ENCODE data around the gene SLC8A1. TPM values are rescaled to one million over a fixed set of nuclear protein-coding genes. Genes with fewer than 3 reads are reported as not detected.

Gene SLC8A1
- total RNA-seq, 1 experiment from 2014 or later, result not detected

DNA sequence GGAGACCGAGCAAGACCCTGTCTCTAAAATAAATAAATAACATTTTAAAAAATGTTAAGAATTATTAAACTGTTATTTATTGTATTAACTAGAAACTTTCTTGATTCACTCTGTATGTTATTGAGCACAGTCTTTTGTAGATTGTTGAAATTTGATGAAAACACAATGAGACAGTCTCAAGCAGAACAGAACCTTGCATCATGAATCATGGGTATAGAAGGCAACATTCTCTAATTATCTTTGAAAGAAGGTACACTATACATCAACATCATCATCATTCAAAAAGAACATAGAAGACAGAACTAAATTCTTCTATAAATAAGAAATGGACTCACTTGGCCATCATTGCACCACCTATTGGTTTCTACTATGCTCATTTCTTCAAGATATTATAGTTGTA is 67.7 kb downstream of the SLC8A1 start:
- Histone ChIP-seq H3K9ac (ENCODE audit: low read length) (no peak overlapping the region), H3K4me2 (ENCODE audit: low read depth, low read length, poor library complexity, severe bottlenecking) (no peak overlapping the region), H3K9me3 (ENCODE audit: low read length) (0 out of 2 replicates have a peak, but pooled peaks cover 3% of the 10 kb centered on the region), H3K27ac (ENCODE audit: low read length) (no peak overlapping the region), H4K20me1 (ENCODE audit: insufficient read depth, low read depth, low read length) (no peaks in the 10 kb centered on the region), H3K4me1 (ENCODE audit: low read length) (no peaks in the 10 kb centered on the region), H3K79me2 (ENCODE audit: low read length) (no peaks in the 10 kb centered on the region), H3K9me2 (replicated peaks; ENCODE audit: insufficient read depth, low read length) (no peaks in the 10 kb centered on the region), H3K36me3 (ENCODE audit: insufficient read depth, low read length) (no peaks in the 10 kb centered on the region), H3K4me3 (ENCODE audit: low read length) (no peak overlapping the region), H3K27me3 (ENCODE audit: low read length) (no peaks in the 10 kb centered on the region), H2AFZ (ENCODE audit: low read length) (no peak overlapping the region)
- no peak for DNase-seq

DNA sequence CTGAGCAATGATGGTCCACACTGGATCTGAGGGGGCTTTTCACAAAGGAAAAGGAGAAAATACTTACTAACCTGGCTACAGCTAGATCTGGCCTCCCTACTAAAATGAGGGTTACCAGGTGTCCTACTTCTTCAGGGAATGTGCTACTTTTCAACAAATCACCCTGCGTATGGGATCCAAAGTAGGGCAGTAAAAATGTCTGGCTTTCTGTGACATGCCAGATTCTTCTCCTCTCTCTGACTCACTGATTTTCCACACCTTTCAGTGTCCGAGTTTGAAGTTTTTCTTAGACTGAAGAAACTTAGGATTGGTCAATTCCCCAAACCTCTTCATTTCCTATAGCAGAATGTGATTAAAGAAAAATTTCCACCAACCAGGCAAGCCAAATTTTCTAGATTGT is 71.2 kb downstream of the SLC8A1 start:
- H3K4me3 ChIP-seq (ENCODE audit: low read length), result no peak overlapping the region
- H3K27me3 ChIP-seq (ENCODE audit: low read length), result no peaks in the 10 kb centered on the region
- no peaks in the 10 kb centered on the region for H3K4me1 ChIP-seq (ENCODE audit: low read length)
- DNase-seq, result no peak
- H2AFZ ChIP-seq (ENCODE audit: low read length), result no peak overlapping the region
- H3K4me2 ChIP-seq (ENCODE audit: low read depth, low read length, poor library complexity, severe bottlenecking), result no peak overlapping the region
- no peaks in the 10 kb centered on the region for H3K36me3 ChIP-seq (ENCODE audit: insufficient read depth, low read length)
- H3K9ac ChIP-seq (ENCODE audit: low read length), result no peak overlapping the region
- no peak overlapping the region for H3K27ac ChIP-seq (ENCODE audit: low read length)
- H3K9me2 ChIP-seq (replicated peaks; ENCODE audit: insufficient read depth, low read length), result no peaks in the 10 kb centered on the region
- H3K9me3 ChIP-seq (ENCODE audit: low read length), result 0 out of 2 replicates have a peak, but pooled peaks cover 3% of the 10 kb centered on the region
- H3K79me2 ChIP-seq (ENCODE audit: low read length), result no peaks in the 10 kb centered on the region
- no peaks in the 10 kb centered on the region for H4K20me1 ChIP-seq (ENCODE audit: insufficient read depth, low read depth, low read length)

GRCh38 chr2:40380041-40380440 is 71.8 kb downstream of the SLC8A1 start:
- no peak overlapping the region for H3K4me2 ChIP-seq (ENCODE audit: low read depth, low read length, poor library complexity, severe bottlenecking)
- H3K27me3 ChIP-seq (ENCODE audit: low read length), result no peaks in the 10 kb centered on the region

DNA sequence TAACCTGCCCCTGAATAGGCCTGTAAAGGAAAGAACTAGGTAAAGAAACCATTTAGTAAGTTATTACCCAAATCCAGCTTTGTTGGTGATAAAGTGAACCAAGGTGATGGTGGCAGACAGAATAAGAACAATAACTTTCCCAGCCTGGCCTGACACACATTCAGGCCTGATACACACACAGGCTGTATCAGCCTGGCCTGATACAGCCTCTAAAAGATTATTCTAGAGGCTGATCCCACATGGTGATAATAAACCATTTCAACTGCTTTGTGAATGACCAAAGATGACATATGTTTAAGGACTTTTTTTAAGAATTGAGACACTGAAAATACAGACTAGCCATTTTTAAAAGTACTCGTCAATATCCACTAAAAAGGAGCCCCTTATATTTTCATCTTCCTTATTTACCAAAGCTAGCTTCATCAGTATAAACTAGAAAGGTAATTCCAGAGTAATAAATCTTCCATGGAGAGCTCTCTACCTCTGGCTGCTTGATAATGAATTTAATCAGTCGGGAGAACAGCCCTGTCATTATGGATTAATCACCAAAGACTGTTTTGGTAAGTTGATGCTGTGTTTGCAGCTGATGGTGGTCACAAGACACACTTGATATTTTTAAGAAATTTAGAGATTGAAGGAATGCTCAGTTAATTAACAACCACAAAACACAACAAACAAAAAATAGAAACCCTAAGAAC is 77.2 kb downstream of the SLC8A1 start:
- no peak overlapping the region for H3K27ac ChIP-seq (ENCODE audit: low read length)
- H2AFZ ChIP-seq (ENCODE audit: low read length), result no peak overlapping the region
- no peak overlapping the region for H3K9ac ChIP-seq (ENCODE audit: low read length)
- no peaks in the 10 kb centered on the region for H3K9me3 ChIP-seq (ENCODE audit: low read length)
- no peak overlapping the region for H3K4me2 ChIP-seq (ENCODE audit: low read depth, low read length, poor library complexity, severe bottlenecking)
- no peaks in the 10 kb centered on the region for H3K36me3 ChIP-seq (ENCODE audit: insufficient read depth, low read length)
- H4K20me1 ChIP-seq (ENCODE audit: insufficient read depth, low read depth, low read length), result no peaks in the 10 kb centered on the region
- no peak overlapping the region for H3K4me3 ChIP-seq (ENCODE audit: low read length)
- no peak for DNase-seq
- H3K9me2 ChIP-seq (replicated peaks; ENCODE audit: insufficient read depth, low read length), result no peaks in the 10 kb centered on the region
- H3K4me1 ChIP-seq (ENCODE audit: low read length), result no peaks in the 10 kb centered on the region
- H3K27me3 ChIP-seq (ENCODE audit: low read length), result 0 out of 2 replicates have a peak, but pooled peaks cover 2% of the 10 kb centered on the region
- no peaks in the 10 kb centered on the region for H3K79me2 ChIP-seq (ENCODE audit: low read length)

More at GRCh38 chr2:40380041-40380440, 71.8 kb downstream of the SLC8A1 start:
- no peak overlapping the region for H3K27ac ChIP-seq (ENCODE audit: low read length)
- H3K9me3 ChIP-seq (ENCODE audit: low read length), result 0 out of 2 replicates have a peak, but pooled peaks cover 3% of the 10 kb centered on the region
- H2AFZ ChIP-seq (ENCODE audit: low read length), result no peak overlapping the region
- H3K36me3 ChIP-seq (ENCODE audit: insufficient read depth, low read length), result no peaks in the 10 kb centered on the region
- no peaks in the 10 kb centered on the region for H3K9me2 ChIP-seq (replicated peaks; ENCODE audit: insufficient read depth, low read length)
- DNase-seq, result no peak
- H3K79me2 ChIP-seq (ENCODE audit: low read length), result no peaks in the 10 kb centered on the region
- H4K20me1 ChIP-seq (ENCODE audit: insufficient read depth, low read depth, low read length), result no peaks in the 10 kb centered on the region
- H3K4me1 ChIP-seq (ENCODE audit: low read length), result no peaks in the 10 kb centered on the region
- no peak overlapping the region for H3K4me3 ChIP-seq (ENCODE audit: low read length)
- no peak overlapping the region for H3K9ac ChIP-seq (ENCODE audit: low read length)

DNA sequence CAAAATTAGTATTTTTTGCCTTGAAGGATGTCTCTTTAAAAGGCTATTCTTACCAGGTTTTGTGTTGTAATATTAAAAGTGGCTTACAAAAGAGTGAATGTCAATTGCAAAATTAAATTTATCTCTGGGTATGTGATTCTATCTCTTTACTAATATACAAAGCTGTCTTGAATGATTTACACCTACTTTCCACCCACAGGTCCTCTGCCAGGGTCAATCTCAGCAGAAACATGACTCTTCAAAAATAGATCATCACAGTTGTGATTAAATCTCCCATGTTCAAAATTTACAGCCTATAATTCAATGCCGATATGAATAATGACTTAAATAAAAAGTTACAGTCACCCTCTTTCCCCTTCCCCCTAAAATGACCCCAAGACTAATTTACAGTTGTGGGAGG is 78.8 kb downstream of the SLC8A1 start:
- Histone ChIP-seq H3K4me2 (ENCODE audit: low read depth, low read length, poor library complexity, severe bottlenecking) (no peak overlapping the region), H3K4me3 (ENCODE audit: low read length) (no peak overlapping the region), H3K27ac (ENCODE audit: low read length) (no peak overlapping the region), H4K20me1 (ENCODE audit: insufficient read depth, low read depth, low read length) (no peaks in the 10 kb centered on the region), H3K4me1 (ENCODE audit: low read length) (no peaks in the 10 kb centered on the region), H3K36me3 (ENCODE audit: insufficient read depth, low read length) (no peaks in the 10 kb centered on the region), H3K79me2 (ENCODE audit: low read length) (no peaks in the 10 kb centered on the region), H3K9ac (ENCODE audit: low read length) (no peak overlapping the region), H2AFZ (ENCODE audit: low read length) (no peak overlapping the region), H3K27me3 (ENCODE audit: low read length) (0 out of 2 replicates have a peak, but pooled peaks cover 2% of the 10 kb centered on the region), H3K9me3 (ENCODE audit: low read length) (no peaks in the 10 kb centered on the region), H3K9me2 (replicated peaks; ENCODE audit: insufficient read depth, low read length) (no peaks in the 10 kb centered on the region)
- no peak for DNase-seq

- Histone ChIP-seq H3K27me3 (ENCODE audit: low read length) (0 out of 2 replicates have a peak, but pooled peaks cover 2% of the 10 kb centered on the region), H3K4me1 (ENCODE audit: low read length) (no peaks in the 10 kb centered on the region), H3K79me2 (ENCODE audit: low read length) (no peaks in the 10 kb centered on the region), H3K36me3 (ENCODE audit: insufficient read depth, low read length) (no peaks in the 10 kb centered on the region), H3K27ac (ENCODE audit: low read length) (no peak overlapping the region), H3K9ac (ENCODE audit: low read length) (no peak overlapping the region), H2AFZ (ENCODE audit: low read length) (no peak overlapping the region), H3K4me3 (ENCODE audit: low read length) (no peak overlapping the region), H3K9me3 (ENCODE audit: low read length) (no peaks in the 10 kb centered on the region), H3K9me2 (replicated peaks; ENCODE audit: insufficient read depth, low read length) (no peaks in the 10 kb centered on the region), H3K4me2 (ENCODE audit: low read depth, low read length, poor library complexity, severe bottlenecking) (no peak overlapping the region), H4K20me1 (ENCODE audit: insufficient read depth, low read depth, low read length) (no peaks in the 10 kb centered on the region)
- DNase-seq, result no peak
These were observed 79.5 kb downstream of the SLC8A1 start for GRCh38 chr2:40372283-40372985.

DNA sequence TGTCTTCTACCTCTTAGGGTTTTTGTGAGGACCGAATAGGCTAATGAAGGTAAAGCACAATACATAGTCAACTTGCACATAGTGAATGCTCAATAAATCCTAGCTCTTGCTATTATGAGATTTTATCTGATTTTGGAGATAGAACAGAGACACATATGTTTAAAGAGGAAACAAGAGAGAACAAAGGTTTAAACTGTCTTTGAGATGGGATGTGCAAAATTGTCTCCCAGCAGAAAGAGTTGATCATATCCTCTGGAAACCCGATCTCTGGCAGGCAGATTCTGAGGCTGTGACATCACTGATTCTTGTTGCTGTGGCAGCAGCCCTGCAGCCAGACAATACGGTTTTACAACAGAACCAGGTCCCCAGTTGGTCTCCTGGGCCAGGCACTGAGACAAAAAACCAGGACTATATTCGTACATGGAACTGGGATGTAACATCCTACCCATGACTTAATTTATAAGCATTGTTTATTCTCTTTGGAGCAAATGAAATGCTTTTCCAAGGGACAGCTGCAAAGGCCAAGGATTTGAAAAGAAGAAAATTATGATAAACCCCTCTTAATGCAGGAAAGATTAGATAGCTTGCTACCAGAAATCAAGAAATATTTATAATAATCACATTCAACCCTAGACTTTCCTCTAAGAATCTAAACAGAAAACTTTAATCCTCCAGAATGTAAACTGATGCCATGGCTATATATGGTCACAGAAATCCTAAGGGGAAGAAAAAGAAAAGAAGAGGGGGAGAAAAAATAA is 80.2 kb downstream of the SLC8A1 start:
- Histone ChIP-seq H3K9ac (ENCODE audit: low read length) (no peak overlapping the region), H3K4me1 (ENCODE audit: low read length) (no peaks in the 10 kb centered on the region), H3K27me3 (ENCODE audit: low read length) (0 out of 2 replicates have a peak, but pooled peaks cover 2% of the 10 kb centered on the region), H3K9me2 (replicated peaks; ENCODE audit: insufficient read depth, low read length) (no peaks in the 10 kb centered on the region), H2AFZ (ENCODE audit: low read length) (no peak overlapping the region), H3K27ac (ENCODE audit: low read length) (no peak overlapping the region), H4K20me1 (ENCODE audit: insufficient read depth, low read depth, low read length) (no peaks in the 10 kb centered on the region), H3K79me2 (ENCODE audit: low read length) (no peaks in the 10 kb centered on the region), H3K36me3 (ENCODE audit: insufficient read depth, low read length) (no peaks in the 10 kb centered on the region), H3K4me2 (ENCODE audit: low read depth, low read length, poor library complexity, severe bottlenecking) (no peak overlapping the region), H3K4me3 (ENCODE audit: low read length) (no peak overlapping the region), H3K9me3 (ENCODE audit: low read length) (no peaks in the 10 kb centered on the region)
- DNase-seq, result no peak

DNA sequence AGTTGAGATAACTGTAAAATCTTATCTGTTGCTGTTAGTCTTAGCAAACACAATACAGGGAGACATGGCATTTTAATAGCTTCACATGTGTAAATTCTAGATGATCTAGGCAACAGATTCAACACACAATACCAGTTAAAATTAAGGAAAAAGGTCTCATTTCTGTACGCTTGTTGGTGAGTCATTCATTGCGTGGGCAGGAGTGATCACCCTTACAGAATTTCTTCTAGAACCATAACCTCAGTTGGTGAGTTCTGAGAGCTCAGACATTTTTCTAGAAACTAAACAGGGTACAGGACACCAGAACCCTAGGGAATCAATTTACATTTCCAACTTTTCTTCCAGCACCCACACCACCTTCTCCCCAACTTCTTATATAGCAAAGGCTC is 81.9 kb downstream of the SLC8A1 start:
- H3K9me3 ChIP-seq (ENCODE audit: low read length), result no peaks in the 10 kb centered on the region
- no peak overlapping the region for H2AFZ ChIP-seq (ENCODE audit: low read length)
- no peaks in the 10 kb centered on the region for H3K4me1 ChIP-seq (ENCODE audit: low read length)
- H3K9ac ChIP-seq (ENCODE audit: low read length), result no peak overlapping the region
- H3K27me3 ChIP-seq (ENCODE audit: low read length), result 0 out of 2 replicates have a peak, but pooled peaks cover 2% of the 10 kb centered on the region
- H3K36me3 ChIP-seq (ENCODE audit: insufficient read depth, low read length), result no peaks in the 10 kb centered on the region
- H3K27ac ChIP-seq (ENCODE audit: low read length), result no peak overlapping the region
- H4K20me1 ChIP-seq (ENCODE audit: insufficient read depth, low read depth, low read length), result no peaks in the 10 kb centered on the region
- no peaks in the 10 kb centered on the region for H3K9me2 ChIP-seq (replicated peaks; ENCODE audit: insufficient read depth, low read length)
- no peak overlapping the region for H3K4me2 ChIP-seq (ENCODE audit: low read depth, low read length, poor library complexity, severe bottlenecking)
- DNase-seq, result no peak
- no peaks in the 10 kb centered on the region for H3K79me2 ChIP-seq (ENCODE audit: low read length)
- H3K4me3 ChIP-seq (ENCODE audit: low read length), result no peak overlapping the region
